ENCODE measurements around the gene REPIN1. TPM values are rescaled to one million over a fixed set of nuclear protein-coding genes. Genes with fewer than 3 reads are reported as not detected.

The REPIN1 gene
- total and polyA plus RNA-seq, 9 of the 15 experiments (the other 6 are each of a cell fraction or from before 2014, with no cell fraction given): 8.1 to 283 (median 94.3) TPM

GRCh38 chr7:150322114-150322832 lies 46.3 kb upstream of the REPIN1 start (continued):
- TF ChIP-seq MYBL2 (IDR thresholded peaks at IDR 0.05; ENCODE audit: low read depth): no peak
- no peak for TF ChIP-seq MYBL2 (CRISPR knock-in tag; IDR thresholded peaks at IDR 0.05; ENCODE audit: borderline replicate concordance)
- no peak for TF ChIP-seq PPARD (CRISPR knock-in tag; IDR thresholded peaks at IDR 0.05)
- TF ChIP-seq RBM25 (IDR thresholded peaks at IDR 0.05; ENCODE audit: low read depth, low read length, severe bottlenecking): no peak
- TF ChIP-seq ZNF584 (CRISPR knock-in tag; IDR thresholded peaks at IDR 0.05; ENCODE audit: low read depth): peak; percentile 17; the same call in 1 of the 2 replicates
- TF ChIP-seq XRCC3 (IDR thresholded peaks at IDR 0.05): no peak
- no peak; the same call in 1 of the 2 replicates for TF ChIP-seq ZNF766 (CRISPR knock-in tag; conservative IDR thresholded peaks at IDR 0.05)
- TF ChIP-seq STAG1 (CRISPR knock-in tag; IDR thresholded peaks at IDR 0.05; ENCODE audit: borderline replicate concordance): no peak
- no peak for TF ChIP-seq SP1 (CRISPR knock-in tag; IDR thresholded peaks at IDR 0.05)
- peak; percentile 32 for TF ChIP-seq EP300 (IDR thresholded peaks at IDR 0.05; ENCODE audit: low read length)
- TF ChIP-seq, protein P1, sequence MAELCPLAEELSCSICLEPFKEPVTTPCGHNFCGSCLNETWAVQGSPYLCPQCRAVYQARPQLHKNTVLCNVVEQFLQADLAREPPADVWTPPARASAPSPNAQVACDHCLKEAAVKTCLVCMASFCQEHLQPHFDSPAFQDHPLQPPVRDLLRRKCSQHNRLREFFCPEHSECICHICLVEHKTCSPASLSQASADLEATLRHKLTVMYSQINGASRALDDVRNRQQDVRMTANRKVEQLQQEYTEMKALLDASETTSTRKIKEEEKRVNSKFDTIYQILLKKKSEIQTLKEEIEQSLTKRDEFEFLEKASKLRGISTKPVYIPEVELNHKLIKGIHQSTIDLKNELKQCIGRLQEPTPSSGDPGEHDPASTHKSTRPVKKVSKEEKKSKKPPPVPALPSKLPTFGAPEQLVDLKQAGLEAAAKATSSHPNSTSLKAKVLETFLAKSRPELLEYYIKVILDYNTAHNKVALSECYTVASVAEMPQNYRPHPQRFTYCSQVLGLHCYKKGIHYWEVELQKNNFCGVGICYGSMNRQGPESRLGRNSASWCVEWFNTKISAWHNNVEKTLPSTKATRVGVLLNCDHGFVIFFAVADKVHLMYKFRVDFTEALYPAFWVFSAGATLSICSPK (IDR thresholded peaks at IDR 0.05; ENCODE audit: borderline replicate concordance): no peak
- TF ChIP-seq PYGO2 (tag; IDR thresholded peaks at IDR 0.05): peak; percentile 86
- peak; percentile 99 for TF ChIP-seq ZNF592 (IDR thresholded peaks at IDR 0.05)
- TF ChIP-seq NR2C1 (IDR thresholded peaks at IDR 0.05): no peak
- TF ChIP-seq NR2C1 (tag; IDR thresholded peaks at IDR 0.05): peak; percentile 89
- TF ChIP-seq EP400 (IDR thresholded peaks at IDR 0.05): no peak
- TF ChIP-seq HNRNPH1 (optimal IDR thresholded peaks at IDR 0.05; ENCODE audit: low read depth, low read length): no peak
- no peak for TF ChIP-seq ZNF785 (CRISPR knock-in tag; IDR thresholded peaks at IDR 0.05)
- peak; percentile 86 for TF ChIP-seq HIVEP1 (CRISPR knock-in tag; IDR thresholded peaks at IDR 0.05)
- TF ChIP-seq TSHZ1 (CRISPR knock-in tag; IDR thresholded peaks at IDR 0.05): peak; percentile 83

Measured in K562 (cell line).